ENCODE results near the gene MLX. TPM values are rescaled to one million over a fixed set of nuclear protein-coding genes. Genes with fewer than 3 reads are reported as not detected.
"Not testable (repeated sequence)": the region's sequence is repeated elsewhere in the genome, so short reads cannot be mapped to it uniquely, and the experiment has no call there.

Gene MLX
- total and polyA plus RNA-seq, 2 donors (not counting 1 experiment from before 2014, with no cell fraction given): 36.2 to 49.3 TPM

DNA sequence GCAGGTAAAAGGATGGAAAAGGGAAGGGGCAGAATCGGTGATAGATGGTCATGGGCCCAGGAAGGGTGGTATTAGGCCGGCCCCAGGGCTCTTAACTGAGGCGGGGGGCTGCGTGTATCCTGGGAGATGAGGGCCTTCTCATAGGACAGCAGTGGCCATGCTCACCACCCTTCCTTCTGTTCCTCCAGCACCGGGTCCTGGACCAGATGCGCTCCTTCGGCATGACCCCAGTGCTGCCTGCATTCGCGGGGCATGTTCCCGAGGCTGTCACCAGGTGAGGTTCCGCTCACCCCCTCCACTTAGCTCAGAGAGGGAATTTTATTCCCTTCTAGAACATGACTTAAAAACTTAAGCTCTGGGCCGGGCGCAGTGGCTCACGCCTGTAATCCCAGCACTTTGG lies 28.4 kb upstream of the MLX start:
- Histone ChIP-seq H3K4me3 (replicated peaks in 1 of 4; ENCODE audit: control extremely low read depth in 1 of 4, insufficient read depth in 1 of 4, low read depth in 3 of 4, low read length in 4 of 4) (no peak overlapping the region), H3K4me1 (ENCODE audit: control insufficient read depth, extremely low read depth, insufficient read depth, low read length) (peaks cover 11% of the 10 kb centered on the region), H3K9me3 (ENCODE audit: control insufficient read depth, insufficient read depth, low read depth, low read length) (no peaks in the 10 kb centered on the region), H3K27ac (ENCODE audit: insufficient read depth, low read length) (no peak overlapping the region), H3K9ac (ENCODE audit: insufficient read depth, low read length) (no peak overlapping the region), H2AFZ (ENCODE audit: low read length) (no peak overlapping the region), H4K20me1 (ENCODE audit: control insufficient read depth, extremely low read depth, insufficient read depth, low read length) (no peaks in the 10 kb centered on the region), H3K36me3 (ENCODE audit: control insufficient read depth, insufficient read depth, low read length) (peaks cover 17% of the 10 kb centered on the region), H3K79me2 (ENCODE audit: control insufficient read depth, insufficient read depth, low read length) (peaks cover 9% of the 10 kb centered on the region), H3K27me3 (ENCODE audit: control insufficient read depth, insufficient read depth, low read length) (no peaks in the 10 kb centered on the region), H3K4me2 (ENCODE audit: extremely low read depth, insufficient read depth, low read length) (no peak overlapping the region)
- no peak for TF ChIP-seq EZH2 (IDR thresholded peaks at IDR 0.05; ENCODE audit: low read length, missing control alignments)
- TF ChIP-seq, protein P1, sequence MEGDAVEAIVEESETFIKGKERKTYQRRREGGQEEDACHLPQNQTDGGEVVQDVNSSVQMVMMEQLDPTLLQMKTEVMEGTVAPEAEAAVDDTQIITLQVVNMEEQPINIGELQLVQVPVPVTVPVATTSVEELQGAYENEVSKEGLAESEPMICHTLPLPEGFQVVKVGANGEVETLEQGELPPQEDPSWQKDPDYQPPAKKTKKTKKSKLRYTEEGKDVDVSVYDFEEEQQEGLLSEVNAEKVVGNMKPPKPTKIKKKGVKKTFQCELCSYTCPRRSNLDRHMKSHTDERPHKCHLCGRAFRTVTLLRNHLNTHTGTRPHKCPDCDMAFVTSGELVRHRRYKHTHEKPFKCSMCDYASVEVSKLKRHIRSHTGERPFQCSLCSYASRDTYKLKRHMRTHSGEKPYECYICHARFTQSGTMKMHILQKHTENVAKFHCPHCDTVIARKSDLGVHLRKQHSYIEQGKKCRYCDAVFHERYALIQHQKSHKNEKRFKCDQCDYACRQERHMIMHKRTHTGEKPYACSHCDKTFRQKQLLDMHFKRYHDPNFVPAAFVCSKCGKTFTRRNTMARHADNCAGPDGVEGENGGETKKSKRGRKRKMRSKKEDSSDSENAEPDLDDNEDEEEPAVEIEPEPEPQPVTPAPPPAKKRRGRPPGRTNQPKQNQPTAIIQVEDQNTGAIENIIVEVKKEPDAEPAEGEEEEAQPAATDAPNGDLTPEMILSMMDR (conservative IDR thresholded peaks at IDR 0.05 in 1 of 2, IDR thresholded peaks at IDR 0.05 in 1 of 2; ENCODE audit: low read depth in 1 of 2, low read length in 2 of 2): no peak
- no peak for DNase-seq (ENCODE audit: low read depth in 2 of 2)

DNA sequence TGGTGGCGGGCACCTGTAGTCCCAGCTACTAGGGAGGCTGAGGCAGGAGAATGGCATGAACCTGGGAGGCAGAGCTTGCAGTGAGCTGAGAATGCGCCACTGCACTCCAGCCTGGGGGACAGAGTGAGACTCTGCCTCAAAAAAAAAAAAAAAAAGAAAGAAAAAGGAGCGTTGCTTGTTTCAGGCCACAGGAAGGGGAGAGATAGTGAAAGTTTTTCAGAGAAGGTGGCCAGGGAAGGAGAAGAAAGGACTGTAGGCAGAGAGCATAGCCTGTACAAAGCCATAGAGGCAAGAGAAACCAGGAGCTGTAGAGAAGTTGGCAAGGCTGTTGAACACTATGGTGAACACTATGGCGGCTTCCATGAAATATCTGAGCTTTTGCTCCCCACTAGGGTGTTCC lies 26.3 kb upstream of the MLX start:
- H4K20me1 ChIP-seq (ENCODE audit: control insufficient read depth, extremely low read depth, insufficient read depth, low read length); DNase-seq (ENCODE audit: low read depth in 2 of 2); H3K79me2 ChIP-seq (ENCODE audit: control insufficient read depth, insufficient read depth, low read length); H3K27me3 ChIP-seq (ENCODE audit: control insufficient read depth, insufficient read depth, low read length); H3K4me3 ChIP-seq (replicated peaks in 1 of 4; ENCODE audit: control extremely low read depth in 1 of 4, insufficient read depth in 1 of 4, low read depth in 3 of 4, low read length in 4 of 4); H3K4me2 ChIP-seq (ENCODE audit: extremely low read depth, insufficient read depth, low read length); H3K9me3 ChIP-seq (ENCODE audit: control insufficient read depth, insufficient read depth, low read depth, low read length); H3K27ac ChIP-seq (ENCODE audit: insufficient read depth, low read length); H2AFZ ChIP-seq (ENCODE audit: low read length); H3K9ac ChIP-seq (ENCODE audit: insufficient read depth, low read length): not testable (repeated sequence)
- Histone ChIP-seq H3K4me1 (ENCODE audit: control insufficient read depth, extremely low read depth, insufficient read depth, low read length) (peaks cover 11% of the 10 kb centered on the region), H3K36me3 (ENCODE audit: control insufficient read depth, insufficient read depth, low read length) (peaks cover 24% of the 10 kb centered on the region)

DNA sequence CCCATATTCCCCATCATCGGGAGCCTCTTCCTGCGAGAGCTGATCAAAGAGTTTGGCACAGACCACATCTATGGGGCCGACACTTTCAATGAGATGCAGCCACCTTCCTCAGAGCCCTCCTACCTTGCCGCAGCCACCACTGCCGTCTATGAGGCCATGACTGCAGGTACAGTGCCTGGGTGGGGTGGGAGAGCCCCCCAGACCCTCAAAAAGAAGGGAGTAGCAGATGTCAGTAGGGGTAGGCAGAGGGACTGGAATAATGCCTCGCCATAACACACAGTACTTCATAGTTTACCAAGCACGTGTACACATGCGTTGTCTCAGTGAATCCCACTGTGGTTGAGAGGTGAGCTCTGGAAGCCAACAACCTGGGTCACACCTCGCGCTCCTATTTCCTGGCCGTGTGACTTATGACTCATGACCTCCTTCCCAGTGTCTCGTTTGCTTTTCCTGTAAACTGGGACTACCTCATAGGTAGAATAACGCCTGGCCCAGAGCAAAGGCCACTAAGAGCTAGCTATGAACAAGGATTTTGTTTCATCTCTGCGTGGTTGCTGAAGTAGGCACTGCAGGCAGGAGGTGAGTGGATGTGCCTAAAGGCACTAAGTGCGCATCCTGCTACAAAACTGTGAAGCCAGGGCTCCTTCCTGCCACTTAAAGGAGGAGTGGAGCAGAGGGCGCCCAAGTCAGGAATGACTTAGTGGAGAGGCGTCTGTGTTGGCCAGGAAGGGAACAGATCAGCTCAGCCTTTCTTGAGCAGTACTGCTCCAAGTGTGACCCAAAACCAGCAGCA lies 25.7 kb upstream of the MLX start:
- Histone ChIP-seq H2AFZ (ENCODE audit: low read length) (no peak overlapping the region), H3K27ac (ENCODE audit: insufficient read depth, low read length) (no peak overlapping the region), H3K27me3 (ENCODE audit: control insufficient read depth, insufficient read depth, low read length) (no peaks in the 10 kb centered on the region), H3K79me2 (ENCODE audit: control insufficient read depth, insufficient read depth, low read length) (peaks cover 9% of the 10 kb centered on the region), H3K9me3 (ENCODE audit: control insufficient read depth, insufficient read depth, low read depth, low read length) (no peaks in the 10 kb centered on the region), H3K4me2 (ENCODE audit: extremely low read depth, insufficient read depth, low read length) (no peak overlapping the region), H3K4me3 (replicated peaks in 1 of 4; ENCODE audit: control extremely low read depth in 1 of 4, insufficient read depth in 1 of 4, low read depth in 3 of 4, low read length in 4 of 4) (no peak overlapping the region), H4K20me1 (ENCODE audit: control insufficient read depth, extremely low read depth, insufficient read depth, low read length) (no peaks in the 10 kb centered on the region), H3K36me3 (ENCODE audit: control insufficient read depth, insufficient read depth, low read length) (peaks cover 24% of the 10 kb centered on the region), H3K9ac (ENCODE audit: insufficient read depth, low read length) (no peak overlapping the region), H3K4me1 (ENCODE audit: control insufficient read depth, extremely low read depth, insufficient read depth, low read length) (peaks cover 9% of the 10 kb centered on the region)
- no peak for TF ChIP-seq EZH2 (IDR thresholded peaks at IDR 0.05; ENCODE audit: low read length, missing control alignments)
- TF ChIP-seq, protein P1 (conservative IDR thresholded peaks at IDR 0.05 in 1 of 2, IDR thresholded peaks at IDR 0.05 in 1 of 2; ENCODE audit: low read depth in 1 of 2, low read length in 2 of 2): no peak
- no peak for DNase-seq (ENCODE audit: low read depth in 2 of 2)

Data from fibroblast of lung (primary cell).